ENCODE results near the gene APOL2. TPM values are rescaled to one million over a fixed set of nuclear protein-coding genes. Genes with fewer than 3 reads are reported as not detected.
A peak's percentile ranks its signal among the peaks of the same experiment; 100 is the strongest.
"Not testable (repeated sequence)": the region's sequence is repeated elsewhere in the genome, so short reads cannot be mapped to it uniquely, and the experiment has no call there.

Gene APOL2
- total and polyA plus RNA-seq, 10 of the 15 experiments (the other 5 are each of a cell fraction or from before 2014, with no cell fraction given), result 4.4 to 39.9 (median 25.0) TPM

DNA sequence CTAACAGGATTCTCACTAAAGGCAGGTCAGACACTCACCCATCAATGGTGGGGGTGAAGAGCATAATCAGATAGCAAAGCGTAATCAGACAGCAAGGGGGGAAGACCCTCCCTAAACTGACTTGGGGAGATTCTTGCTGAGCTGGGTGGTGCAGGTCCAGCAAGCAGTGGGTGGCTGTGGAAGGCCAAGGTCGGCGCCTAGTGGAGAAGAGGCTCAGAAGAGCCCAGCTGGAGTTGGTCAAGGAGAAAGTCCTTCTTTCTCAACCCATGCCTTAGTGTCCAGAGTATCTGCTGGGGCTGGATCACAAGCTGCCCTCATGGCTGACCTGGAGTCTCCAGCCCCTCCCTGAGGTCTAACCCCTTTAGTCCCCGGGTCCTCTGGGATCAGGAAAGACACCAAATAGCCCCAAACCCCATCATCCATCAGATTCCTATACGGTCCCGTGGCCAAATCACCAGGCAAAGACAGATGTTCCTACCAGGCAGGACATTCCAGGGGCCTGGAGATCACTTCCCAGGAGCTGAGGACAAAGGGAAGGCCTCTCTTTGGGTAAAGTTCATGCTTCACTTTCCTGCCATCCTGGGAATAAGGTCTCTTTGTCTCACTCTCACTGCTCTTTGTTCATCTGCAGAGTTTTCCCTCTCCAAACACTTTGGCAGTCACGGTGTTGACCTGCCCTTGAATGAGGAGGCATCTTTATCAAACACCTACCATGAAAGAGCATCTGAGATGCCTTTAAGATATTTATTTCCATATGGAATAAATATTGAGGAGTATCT, 24.7 kb upstream of the APOL2 start:
- H3K36me3 ChIP-seq (ENCODE audit: control insufficient read depth in 2 of 2, insufficient read depth in 2 of 2, low read length in 1 of 2), result peaks cover 8 to 14% of the 10 kb centered on the region in 2 experiments
- not testable (repeated sequence) for FAIRE-seq

DNA sequence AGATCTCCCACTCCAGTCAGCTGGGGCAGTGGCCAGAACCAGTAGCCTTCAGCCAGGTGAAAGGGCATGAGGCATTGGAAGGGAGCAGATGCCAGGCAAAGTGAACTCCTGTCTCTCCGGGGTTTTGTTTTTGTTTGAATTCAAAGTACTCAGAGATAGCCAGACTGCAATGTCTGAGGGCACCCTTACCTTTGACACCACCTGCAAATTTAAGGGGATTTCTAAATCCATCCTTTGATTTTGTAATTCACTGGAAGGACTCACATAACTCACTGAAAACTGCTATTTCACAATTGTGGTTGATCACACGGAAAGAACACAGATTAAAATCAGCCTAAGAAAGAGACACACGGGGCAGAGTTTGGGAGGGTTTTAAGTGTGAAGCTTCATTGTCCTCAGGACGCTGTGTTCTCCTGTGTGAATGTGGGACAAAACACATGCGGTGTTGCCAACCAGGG, 23.9 kb upstream of the APOL2 start:
- H3K9ac ChIP-seq (ENCODE audit: control insufficient read depth, insufficient read depth, low read length); H3K9me3 ChIP-seq (replicated peaks; ENCODE audit: control insufficient read depth, insufficient read depth, low read length); H3K27ac ChIP-seq (ENCODE audit: control insufficient read depth, insufficient read depth); DNase-seq (ENCODE audit: low read depth, low spot score); RAD21 ChIA-PET (ENCODE audit: unreplicated experiment); FAIRE-seq; in situ Hi-C loops (cut with MboI); intact Hi-C loops (cut with micrococcal nuclease; ENCODE audit: unreplicated experiment); BruUV-seq (replicated peaks); H3K79me2 ChIP-seq (ENCODE audit: control insufficient read depth, insufficient read depth, low read length); SMC1A ChIA-PET (ENCODE audit: uncharacterized antibody, unreplicated experiment); H3K4me3 ChIP-seq; CTCF ChIA-PET; H3K4me2 ChIP-seq (ENCODE audit: control insufficient read depth, insufficient read depth); H3K27me3 ChIP-seq (replicated peaks in 1 of 2; ENCODE audit: control insufficient read depth in 2 of 2, insufficient read depth in 2 of 2, low read length in 1 of 2); H4K20me1 ChIP-seq (ENCODE audit: control insufficient read depth, insufficient read depth); H2AFZ ChIP-seq (ENCODE audit: control insufficient read depth, low read depth, low read length); ATAC-seq; POLR2A ChIA-PET: not testable (repeated sequence)
- peaks cover 11% of the 10 kb centered on the region for H3K4me1 ChIP-seq (ENCODE audit: control insufficient read depth, insufficient read depth, low read length)
- H3K36me3 ChIP-seq (ENCODE audit: control insufficient read depth in 2 of 2, insufficient read depth in 2 of 2, low read length in 1 of 2), result peaks cover 8 to 16% of the 10 kb centered on the region in 2 experiments
- WGBS (ENCODE audit: insufficient coverage, insufficient replicate concordance, low lambda C conversion rate, missing lambda C conversion rate), result 72% methylated on average over 5 of the region's 5 CpGs

More for the DNA sequence above, 24.7 kb upstream of the APOL2 start:
- H3K9me3 ChIP-seq (replicated peaks; ENCODE audit: control insufficient read depth, insufficient read depth, low read length); H3K4me1 ChIP-seq (ENCODE audit: control insufficient read depth, insufficient read depth, low read length); H3K79me2 ChIP-seq (ENCODE audit: control insufficient read depth, insufficient read depth, low read length); H3K4me2 ChIP-seq (ENCODE audit: control insufficient read depth, insufficient read depth); in situ Hi-C loops (cut with MboI); H3K4me3 ChIP-seq; BruUV-seq (replicated peaks); RAD21 ChIA-PET (ENCODE audit: unreplicated experiment); H3K9ac ChIP-seq (ENCODE audit: control insufficient read depth, insufficient read depth, low read length); intact Hi-C loops (cut with micrococcal nuclease; ENCODE audit: unreplicated experiment); DNase-seq (ENCODE audit: low read depth, low spot score); H2AFZ ChIP-seq (ENCODE audit: control insufficient read depth, low read depth, low read length); POLR2A ChIA-PET; ATAC-seq; H4K20me1 ChIP-seq (ENCODE audit: control insufficient read depth, insufficient read depth); H3K27ac ChIP-seq (ENCODE audit: control insufficient read depth, insufficient read depth); H3K27me3 ChIP-seq (replicated peaks in 1 of 2; ENCODE audit: control insufficient read depth in 2 of 2, insufficient read depth in 2 of 2, low read length in 1 of 2): not testable (repeated sequence)
- ChIA-PET SMC1A (ENCODE audit: uncharacterized antibody, unreplicated experiment) (interaction anchor here (0.9 to 1.7 kb wide), 4 partner anchors 14 to 72 kb away, joined by 3 to 5 read pairs (median 3); no protein-coding TSS in a partner anchor), CTCF (interaction anchor here (2.4 kb wide), 1 partner anchor 14 kb away, joined by 9 read pairs; no protein-coding TSS in a partner anchor)
- 100% methylated on average over 7 of the region's 7 CpGs for WGBS (ENCODE audit: insufficient coverage, insufficient replicate concordance, low lambda C conversion rate, missing lambda C conversion rate)

- SMC1A ChIA-PET (ENCODE audit: uncharacterized antibody, unreplicated experiment); RAD21 ChIA-PET (ENCODE audit: unreplicated experiment); intact Hi-C loops (cut with micrococcal nuclease; ENCODE audit: unreplicated experiment); H3K9me3 ChIP-seq (replicated peaks; ENCODE audit: control insufficient read depth, insufficient read depth, low read length); H4K20me1 ChIP-seq (ENCODE audit: control insufficient read depth, insufficient read depth); BruUV-seq (replicated peaks); DNase-seq (ENCODE audit: low read depth, low spot score); H3K9ac ChIP-seq (ENCODE audit: control insufficient read depth, insufficient read depth, low read length); ATAC-seq; H3K4me2 ChIP-seq (ENCODE audit: control insufficient read depth, insufficient read depth); H3K27ac ChIP-seq (ENCODE audit: control insufficient read depth, insufficient read depth); H3K79me2 ChIP-seq (ENCODE audit: control insufficient read depth, insufficient read depth, low read length); in situ Hi-C loops (cut with MboI); H2AFZ ChIP-seq (ENCODE audit: control insufficient read depth, low read depth, low read length); H3K4me3 ChIP-seq; POLR2A ChIA-PET; H3K27me3 ChIP-seq (replicated peaks in 1 of 2; ENCODE audit: control insufficient read depth in 2 of 2, insufficient read depth in 2 of 2, low read length in 1 of 2): not testable (repeated sequence)
- Histone ChIP-seq H3K36me3 (ENCODE audit: control insufficient read depth in 2 of 2, insufficient read depth in 2 of 2, low read length in 1 of 2) (peaks cover 6 to 20% of the 10 kb centered on the region in 2 experiments), H3K4me1 (ENCODE audit: control insufficient read depth, insufficient read depth, low read length) (peaks cover 16% of the 10 kb centered on the region)
- FAIRE-seq, result peak; percentile 76
- CTCF ChIA-PET, result interaction anchor here (0.9 to 2.3 kb wide), 2 partner anchors 15 to 23 kb away, joined by 3 to 13 read pairs; partner anchors contain the start of gene APOL2
- WGBS (ENCODE audit: insufficient coverage, insufficient replicate concordance, low lambda C conversion rate, missing lambda C conversion rate), result 97% methylated on average over 3 of the region's 3 CpGs
Measured at GRCh38 chr22:36262307-36262706, 23.0 kb upstream of the APOL2 start.

DNA sequence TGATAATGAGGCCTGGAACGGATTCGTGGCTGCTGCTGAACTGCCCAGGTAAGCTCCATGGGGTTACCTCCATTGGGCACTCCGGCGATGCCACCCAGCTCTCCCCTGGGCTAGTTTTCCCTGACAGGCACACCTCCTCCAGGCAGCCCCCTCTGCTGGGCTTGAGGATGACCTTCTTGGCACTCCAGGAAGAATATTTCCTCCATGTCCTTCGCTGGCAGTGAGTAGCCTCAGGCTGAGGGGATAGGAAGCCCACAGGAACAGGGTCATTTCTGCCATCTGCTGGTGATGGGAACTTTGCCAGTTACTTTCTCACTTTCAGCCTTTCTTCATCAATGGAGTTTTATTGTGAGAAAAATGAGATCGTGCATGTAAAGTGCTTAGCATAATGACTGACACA, 22.3 kb upstream of the APOL2 start:
- H3K27me3 ChIP-seq (replicated peaks in 1 of 2; ENCODE audit: control insufficient read depth in 2 of 2, insufficient read depth in 2 of 2, low read length in 1 of 2); BruUV-seq (replicated peaks); H3K9me3 ChIP-seq (replicated peaks; ENCODE audit: control insufficient read depth, insufficient read depth, low read length); H2AFZ ChIP-seq (ENCODE audit: control insufficient read depth, low read depth, low read length); H3K4me3 ChIP-seq; DNase-seq (ENCODE audit: low read depth, low spot score); intact Hi-C loops (cut with micrococcal nuclease; ENCODE audit: unreplicated experiment); ATAC-seq; H3K27ac ChIP-seq (ENCODE audit: control insufficient read depth, insufficient read depth); H4K20me1 ChIP-seq (ENCODE audit: control insufficient read depth, insufficient read depth); H3K4me2 ChIP-seq (ENCODE audit: control insufficient read depth, insufficient read depth); H3K9ac ChIP-seq (ENCODE audit: control insufficient read depth, insufficient read depth, low read length); H3K79me2 ChIP-seq (ENCODE audit: control insufficient read depth, insufficient read depth, low read length); in situ Hi-C loops (cut with MboI): not testable (repeated sequence)
- Histone ChIP-seq H3K4me1 (ENCODE audit: control insufficient read depth, insufficient read depth, low read length) (peaks cover 20% of the 10 kb centered on the region), H3K36me3 (ENCODE audit: control insufficient read depth in 2 of 2, insufficient read depth in 2 of 2, low read length in 1 of 2) (peaks cover 5 to 24% of the 10 kb centered on the region in 2 experiments)
- 93% methylated on average over 6 of the region's 6 CpGs for WGBS (ENCODE audit: insufficient coverage, insufficient replicate concordance, low lambda C conversion rate, missing lambda C conversion rate)
- FAIRE-seq, result peak; percentile 52
- POLR2A ChIA-PET, result interaction anchor here (0.5 kb wide), 1 partner anchor 221 kb away, joined by 3 read pairs; no protein-coding TSS in a partner anchor
- SMC1A ChIA-PET (ENCODE audit: uncharacterized antibody, unreplicated experiment), result interaction anchor here (0.8 to 3.8 kb wide), 3 partner anchors 9 to 67 kb away, joined by 3 to 33 read pairs (median 4); partner anchors contain the start of genes APOL1 and APOL2
- RAD21 ChIA-PET (ENCODE audit: unreplicated experiment), result interaction anchor here (0.5 kb wide), 1 partner anchor 49 kb away, joined by 3 read pairs; no protein-coding TSS in a partner anchor
- CTCF ChIA-PET, result interaction anchor here (0.7 to 2.3 kb wide), 5 partner anchors 9 to 64 kb away, joined by 3 to 13 read pairs (median 3); partner anchors contain the start of genes APOL1 and APOL2
